Erythroblast (primary cell): ENCODE data around the gene FGD4.

Experiments
- GATA1 ChIP-seq: IDR thresholded peaks from 2 replicates; pipeline ENCODE4 v1.6.1; 2011; ENCODE audit warnings: low read depth, mild to moderate bottlenecking, control low read depth, low read length, moderate library complexity
- POLR2A ChIP-seq: IDR thresholded peaks from 2 replicates; pipeline ENCODE4 v1.6.1; 2011; ENCODE audit warnings: mild to moderate bottlenecking, low read length

DNA sequence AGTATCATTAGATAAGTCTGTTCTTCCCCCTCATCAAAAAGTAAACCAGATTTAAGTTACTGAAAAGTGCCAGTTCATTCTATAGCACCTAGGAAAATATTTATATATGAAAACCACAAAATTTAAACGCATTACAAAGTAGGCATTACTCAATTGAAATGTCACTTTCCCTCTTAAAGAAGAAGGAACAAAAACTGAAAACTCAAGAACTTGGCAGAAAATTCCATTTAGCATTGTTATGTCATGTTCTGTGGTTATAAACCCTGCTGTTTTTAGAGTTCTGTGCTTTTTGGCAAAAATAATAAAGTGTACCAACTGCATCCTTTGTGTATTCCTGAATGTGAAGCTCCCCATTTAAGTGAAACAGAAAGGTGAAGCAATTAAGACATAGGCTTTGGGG is 3.6 kb downstream of the FGD4 start:
- TF ChIP-seq POLR2A, result no peak
- no peak for TF ChIP-seq GATA1
